ENCODE results near the gene RBM47. TPM values are rescaled to one million over a fixed set of nuclear protein-coding genes. Genes with fewer than 3 reads are reported as not detected.

Gene RBM47
- total RNA-seq, 2 experiments from 2014 or later = 0.27 to 0.92 TPM

GRCh38 chr4:40500781-40501180 lies 128.9 kb downstream of the RBM47 start:
- POLR2A ChIA-PET = no interaction called here
- CTCF ChIA-PET = no interaction called here

GRCh38 chr4:40493160-40493559 lies 136.5 kb downstream of the RBM47 start:
- Histone ChIP-seq H3K27ac (ENCODE audit: low read depth in 1 of 2, low read length in 2 of 2) (no peak overlapping the region), H3K4me1 (ENCODE audit: insufficient read depth, low read length) (no peaks in the 10 kb centered on the region), H3K9me3 (ENCODE audit: control insufficient read depth in 1 of 2, insufficient read depth in 1 of 2, low read length in 2 of 2) (no peaks in the 10 kb centered on the region), H3K4me3 (ENCODE audit: low read length) (no peak overlapping the region), H3K36me3 (ENCODE audit: insufficient read depth, low read length) (no peaks in the 10 kb centered on the region), H3K27me3 (ENCODE audit: control insufficient read depth in 1 of 2, insufficient read depth in 2 of 2, low read length in 2 of 2) (no peaks in the 10 kb centered on the region)
- no peak for ATAC-seq (ENCODE audit: poor library complexity)
- intact Hi-C loops (cut with DNase I, micrococcal nuclease) = no loop called here
- DNase-seq = no peak
- Mint-ChIP-seq H3K27ac (no peak overlapping the region), H3K27me3 (no peaks in the 10 kb centered on the region), H3K36me3 (ENCODE audit: low read depth) (no peaks in the 10 kb centered on the region), H3K4me3 (no peak overlapping the region), H3K9me3 (no peaks in the 10 kb centered on the region), H3K4me1 (ENCODE audit: low read depth) (no peaks in the 10 kb centered on the region)
- TF ChIP-seq CTCF (IDR thresholded peaks at IDR 0.05) = no peak
- ChIA-PET CTCF (no interaction called here), POLR2A (no interaction called here)

More at GRCh38 chr4:40500781-40501180, 128.9 kb downstream of the RBM47 start:
- H3K4me1 ChIP-seq (ENCODE audit: insufficient read depth, low read length) = peaks cover 9% of the 10 kb centered on the region
- Mint-ChIP-seq H3K4me3 (no peak overlapping the region), H3K27ac (no peak overlapping the region), H3K4me1 (ENCODE audit: low read depth) (peaks cover 11% of the 10 kb centered on the region), H3K36me3 (ENCODE audit: low read depth) (no peaks in the 10 kb centered on the region), H3K27me3 (no peaks in the 10 kb centered on the region), H3K9me3 (no peaks in the 10 kb centered on the region)
- no peak overlapping the region for H3K27ac ChIP-seq (ENCODE audit: low read depth in 1 of 2, low read length in 2 of 2)
- no peak for ATAC-seq (ENCODE audit: poor library complexity)
- H3K4me3 ChIP-seq (ENCODE audit: low read length) = no peak overlapping the region
- no peak for DNase-seq
- intact Hi-C loops (cut with DNase I, micrococcal nuclease) = no loop called here
- H3K36me3 ChIP-seq (ENCODE audit: insufficient read depth, low read length) = no peaks in the 10 kb centered on the region
- H3K9me3 ChIP-seq (ENCODE audit: control insufficient read depth in 1 of 2, insufficient read depth in 1 of 2, low read length in 2 of 2) = no peaks in the 10 kb centered on the region
- no peak for TF ChIP-seq CTCF (IDR thresholded peaks at IDR 0.05)
- H3K27me3 ChIP-seq (ENCODE audit: control insufficient read depth in 1 of 2, insufficient read depth in 2 of 2, low read length in 2 of 2) = no peaks in the 10 kb centered on the region

GRCh38 chr4:40492691-40493090 lies 137.0 kb downstream of the RBM47 start:
- no peaks in the 10 kb centered on the region for H3K27me3 Mint-ChIP-seq
- no peak for TF ChIP-seq CTCF (IDR thresholded peaks at IDR 0.05)
- Histone ChIP-seq H3K27me3 (ENCODE audit: control insufficient read depth in 1 of 2, insufficient read depth in 2 of 2, low read length in 2 of 2) (no peaks in the 10 kb centered on the region), H3K4me1 (ENCODE audit: insufficient read depth, low read length) (no peaks in the 10 kb centered on the region), H3K4me3 (ENCODE audit: low read length) (no peak overlapping the region), H3K36me3 (ENCODE audit: insufficient read depth, low read length) (no peaks in the 10 kb centered on the region), H3K9me3 (ENCODE audit: control insufficient read depth in 1 of 2, insufficient read depth in 1 of 2, low read length in 2 of 2) (no peaks in the 10 kb centered on the region), H3K27ac (ENCODE audit: low read depth in 1 of 2, low read length in 2 of 2) (no peak overlapping the region)
- H3K36me3 Mint-ChIP-seq (ENCODE audit: low read depth) = no peaks in the 10 kb centered on the region
- no peaks in the 10 kb centered on the region for H3K4me1 Mint-ChIP-seq (ENCODE audit: low read depth)
- ChIA-PET CTCF (no interaction called here), POLR2A (no interaction called here)
- H3K4me3 Mint-ChIP-seq = no peak overlapping the region
- H3K27ac Mint-ChIP-seq = no peak overlapping the region
- intact Hi-C loops (cut with DNase I, micrococcal nuclease) = no loop called here
- no peaks in the 10 kb centered on the region for H3K9me3 Mint-ChIP-seq
- no peak for ATAC-seq (ENCODE audit: poor library complexity)
- DNase-seq = no peak

Measured in CD4-positive, alpha-beta T cell (primary cell).